Fibroblast of skin of right biceps (primary cell): ENCODE measurements around the gene RIBC2.

Source experiments
- DNase-seq: peaks from one replicate; pipeline ENCODE4 v3.0.0-alpha.2; 2013

RIBC2 gene

DNA sequence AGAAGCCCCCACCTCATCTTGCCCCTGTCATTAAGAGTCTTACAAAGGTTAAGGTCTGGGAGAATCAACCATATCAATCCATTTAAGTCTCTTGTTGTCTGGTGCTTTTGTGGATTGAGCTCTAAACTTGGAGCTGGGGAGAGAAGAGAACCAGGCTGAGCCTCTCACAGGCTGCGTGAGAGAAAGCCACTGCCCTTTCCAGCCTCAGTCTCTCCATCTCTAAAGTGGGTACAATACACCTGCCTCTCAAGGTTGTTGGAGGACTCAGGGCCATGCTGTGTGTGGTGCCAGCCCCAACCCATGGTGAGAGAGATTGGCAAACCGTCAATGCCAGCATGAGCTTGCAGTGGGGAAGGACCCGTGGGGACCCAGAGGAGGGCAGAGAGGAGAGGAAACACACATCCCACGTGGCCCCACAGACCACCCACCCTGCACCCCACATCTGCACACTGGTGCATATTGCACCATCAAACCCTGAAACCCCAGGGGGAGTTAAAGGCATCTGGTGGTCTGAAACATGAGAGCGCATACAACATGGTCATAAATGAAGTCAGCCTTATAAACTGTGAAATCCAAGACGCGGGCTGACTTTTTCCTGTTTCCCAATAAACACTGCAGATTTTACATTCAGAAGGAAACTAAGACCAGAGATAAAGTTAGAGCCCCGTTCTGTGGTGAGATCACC, 61.7 kb downstream of the RIBC2 start:
- peak; percentile 63 for DNase-seq

GRCh38 chr22:45475851-45476514, 62.5 kb downstream of the RIBC2 start:
- DNase-seq = no peak

- no peak for DNase-seq
These were observed 63.3 kb downstream of the RIBC2 start for GRCh38 chr22:45476814-45477213.

DNA sequence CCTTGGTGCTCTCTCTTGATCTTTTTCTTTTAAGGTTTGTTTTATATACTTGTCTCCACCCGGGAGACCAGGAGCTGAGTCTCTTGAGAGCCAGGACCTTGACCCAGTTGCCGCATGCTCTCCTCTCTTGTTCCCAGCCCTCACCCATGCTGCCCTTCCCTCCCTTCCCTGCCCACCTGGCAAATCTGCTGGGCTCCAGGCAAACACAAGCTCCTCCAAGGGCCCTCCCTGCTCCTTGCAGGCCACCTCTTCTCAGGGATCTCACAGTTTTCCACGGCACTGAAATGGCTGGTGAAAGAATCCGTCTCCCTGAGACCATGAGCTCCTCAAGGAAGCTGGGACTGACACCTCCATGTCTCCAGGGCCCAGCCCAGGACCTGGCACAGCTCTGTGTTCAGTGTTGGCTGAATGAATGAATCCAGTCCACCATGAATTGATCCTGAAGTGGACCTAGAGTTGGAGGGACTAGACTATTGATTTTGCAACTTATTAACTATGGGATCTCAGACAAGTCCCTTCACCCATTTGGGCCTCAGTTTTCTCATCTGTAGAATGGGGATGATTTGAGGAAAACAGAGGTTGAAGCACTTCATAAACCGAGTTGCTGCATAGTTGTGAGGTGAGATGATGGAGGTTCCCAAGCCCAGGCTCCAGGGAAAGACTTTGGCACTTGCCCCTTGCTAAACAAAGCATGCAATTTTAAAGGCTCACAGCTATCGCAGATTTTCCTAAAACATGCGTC, 64.0 kb downstream of the RIBC2 start:
- no peak for DNase-seq

- DNase-seq = peak; percentile 93
These were observed 64.7 kb downstream of the RIBC2 start for GRCh38 chr22:45478108-45478771.

GRCh38 chr22:45480717-45481116, 67.2 kb downstream of the RIBC2 start:
- DNase-seq = no peak

- DNase-seq = no peak
These were observed 68.2 kb downstream of the RIBC2 start for GRCh38 chr22:45481661-45482060.
